ENCODE measurements around the gene GLIPR1L1. TPM values are rescaled to one million over a fixed set of nuclear protein-coding genes. Genes with fewer than 3 reads are reported as not detected.

GLIPR1L1 gene, protein sequence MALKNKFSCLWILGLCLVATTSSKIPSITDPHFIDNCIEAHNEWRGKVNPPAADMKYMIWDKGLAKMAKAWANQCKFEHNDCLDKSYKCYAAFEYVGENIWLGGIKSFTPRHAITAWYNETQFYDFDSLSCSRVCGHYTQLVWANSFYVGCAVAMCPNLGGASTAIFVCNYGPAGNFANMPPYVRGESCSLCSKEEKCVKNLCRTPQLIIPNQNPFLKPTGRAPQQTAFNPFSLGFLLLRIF
- total RNA-seq = not detected in 2 replicates

DNA sequence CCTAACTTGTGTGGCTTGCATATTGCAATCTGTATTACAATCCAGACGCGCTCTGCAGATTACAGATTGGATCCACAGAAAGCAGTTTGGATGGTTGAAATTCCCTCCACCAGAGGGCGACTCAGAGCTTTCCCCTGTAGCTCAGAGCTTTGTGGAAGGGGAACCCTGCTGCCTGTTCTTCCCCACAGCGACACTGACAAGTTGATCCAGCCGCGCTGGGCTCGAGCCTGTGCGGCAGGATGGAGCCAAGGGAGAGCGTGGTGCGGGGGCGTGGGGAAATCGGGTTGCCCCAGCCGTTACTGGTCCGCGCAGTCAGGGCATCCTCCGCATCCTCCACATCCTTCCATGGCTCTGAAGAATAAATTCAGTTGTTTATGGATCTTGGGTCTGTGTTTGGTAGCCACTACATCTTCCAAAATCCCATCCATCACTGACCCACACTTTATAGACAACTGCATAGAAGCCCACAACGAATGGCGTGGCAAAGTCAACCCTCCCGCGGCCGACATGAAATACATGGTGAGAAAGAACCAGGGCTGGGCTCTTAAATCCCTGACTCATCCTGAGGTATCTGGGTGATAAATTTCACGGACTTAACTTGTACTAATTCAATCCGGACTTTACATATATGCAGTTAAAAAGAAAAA lies at the start of gene GLIPR1L1:
Gene GLIPR1L1 (plus strand): TSS at position 287 of the 647 bp plus-strand sequence. CDS start 59 bp downstream, at position 346.

DNA sequence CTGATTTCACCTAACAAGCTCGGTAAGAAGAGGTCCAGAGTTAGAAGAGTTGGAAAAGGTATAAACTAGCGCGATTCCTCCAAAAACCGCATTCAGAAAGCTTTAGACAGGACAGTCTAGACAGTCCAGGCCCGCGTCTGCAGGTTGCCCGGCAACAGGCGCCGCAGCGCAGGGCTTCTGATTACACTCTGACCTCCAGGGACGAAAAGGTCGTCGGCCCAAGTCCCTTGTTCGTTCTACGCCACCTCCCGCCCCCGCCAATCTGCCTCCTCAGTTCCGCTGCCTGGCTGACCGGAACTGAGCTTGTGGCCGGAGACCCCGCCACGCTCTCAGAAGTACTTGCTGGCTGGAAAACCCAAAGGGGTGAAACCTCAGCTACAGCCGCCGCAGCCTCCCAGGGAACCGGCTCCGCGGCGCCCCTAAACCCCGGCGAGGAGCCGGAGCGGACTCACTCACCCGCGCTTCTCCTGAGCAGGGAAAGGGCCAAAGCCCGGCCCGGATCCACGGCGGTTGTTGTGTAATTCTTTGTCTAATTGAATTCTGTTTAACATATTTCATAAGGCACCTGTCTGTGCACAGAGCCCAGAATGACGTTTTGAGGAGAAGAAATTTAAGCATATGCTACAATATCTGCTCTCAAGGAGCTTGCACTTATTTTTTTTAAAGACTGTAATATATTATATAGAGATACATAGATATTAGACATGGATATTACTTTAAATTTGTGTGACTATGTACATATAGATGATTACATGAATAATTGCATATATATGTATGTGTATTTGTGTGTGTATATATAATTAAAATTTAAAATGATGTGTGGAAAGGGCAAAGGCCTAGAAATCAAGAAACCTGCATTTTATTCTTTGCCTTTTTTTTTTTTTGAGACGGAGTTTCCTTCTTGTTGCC lies 4.3 kb upstream of the GLIPR1L1 start, which contains the start of gene CAPS2:
Gene CAPS2 (minus strand): TSS at position 407 of the 909 bp plus-strand sequence. CDS start 3,826 bp downstream, outside the sequence.

DNA sequence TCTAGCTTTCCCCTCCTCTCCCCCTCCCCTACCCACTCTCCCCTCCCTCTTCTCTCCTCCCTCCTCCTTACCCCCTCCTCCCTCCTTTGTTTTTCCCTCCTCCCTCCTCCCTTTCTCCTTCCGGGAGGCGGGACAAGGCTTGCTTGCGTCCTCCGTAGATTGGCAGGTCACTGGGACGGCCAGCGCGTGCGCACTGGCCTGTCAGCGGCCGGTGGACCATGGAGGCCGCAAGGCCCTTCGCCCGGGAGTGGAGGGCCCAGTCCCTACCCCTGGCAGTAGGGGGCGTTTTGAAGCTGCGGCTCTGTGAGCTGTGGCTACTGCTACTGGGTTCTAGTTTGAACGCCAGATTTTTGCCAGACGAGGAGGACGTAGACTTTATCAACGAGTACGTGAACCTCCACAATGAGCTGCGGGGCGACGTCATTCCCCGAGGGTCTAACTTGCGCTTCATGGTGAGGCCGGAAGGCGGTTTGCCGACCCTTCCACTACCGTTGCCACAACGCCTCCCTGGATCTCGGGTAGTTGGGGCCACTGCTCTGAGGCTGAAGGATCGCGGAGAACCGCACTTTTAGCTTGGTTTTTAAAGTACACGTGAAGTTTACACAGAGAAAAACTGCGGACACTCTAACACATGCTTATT lies 56.5 kb downstream of the GLIPR1L1 start, which contains the start of gene GLIPR1L2:
Gene GLIPR1L2 (plus strand): TSS at position 191 of the 640 bp plus-strand sequence. CDS start 28 bp downstream, at position 219.

Other genes with a start within 250 kb of the GLIPR1L1 start
- gene KCNC2, start 124.8 kb upstream of the GLIPR1L1 start, total RNA-seq = not detected in 2 replicates
- 2.3 TPM in 2 replicates for gene CAPS2, start 4.3 kb upstream of the GLIPR1L1 start, total RNA-seq
- 0.32 TPM in 1 of 2 replicates, not detected in the other for gene GLIPR1L2, start 56.4 kb downstream of the GLIPR1L1 start, total RNA-seq
- gene GLIPR1, start 146.1 kb downstream of the GLIPR1L1 start, total RNA-seq = 20.8 and 36.9 TPM in 2 replicates
- 42.6 and 58.2 TPM in 2 replicates for gene KRR1, start 176.9 kb downstream of the GLIPR1L1 start, total RNA-seq

Data from epithelial cell of umbilical artery (primary cell).